Ascending aorta (tissue), 2 donors: ENCODE measurements around the gene ANKRD33B. TPM values are rescaled to one million over a fixed set of nuclear protein-coding genes. Genes with fewer than 3 reads are reported as not detected.

Source experiments
- DNase-seq, 2 donors: peaks; one replicate each; pipeline ENCODE4 v3.0.0-alpha.2; 2019; ENCODE audit warnings: low spot score in 2 of 2
- H3K27ac ChIP-seq, 2 donors: fragments of 200-600 bp; sonication (generic); one replicate each; pipeline ENCODE4 v1.5.1; 2016 to 2017; ENCODE audit warnings: mild to moderate bottlenecking in 1 of 2
- H3K27me3 ChIP-seq: fragments of 200-600 bp; sonication (generic); one replicate; pipeline ENCODE4 v1.5.1; 2017
- H3K36me3 ChIP-seq, 2 donors: fragments of 200-600 bp; sonication (generic); one replicate each; pipeline ENCODE4 v1.5.1; 2016
- H3K4me1 ChIP-seq, 2 donors: fragments of 200-600 bp; sonication (generic); one replicate each; pipeline ENCODE4 v1.5.1; 2016 to 2017; ENCODE audit warnings: mild to moderate bottlenecking in 1 of 2
- H3K4me3 ChIP-seq, 2 donors: fragments of 200-600 bp; sonication (generic); one replicate each; pipeline ENCODE4 v1.5.1; 2016 to 2017; ENCODE audit warnings: mild to moderate bottlenecking in 1 of 2
- H3K9me3 ChIP-seq, 2 donors: fragments of 200-600 bp; sonication (generic); one replicate each; pipeline ENCODE4 v1.5.1; 2016
- intact Hi-C: fragments of 100-400 bp; cut with DNase I; formaldehyde crosslinking; loops from one replicate; pipeline ENCODE4 v1.15.1; 2023
- total RNA-seq: library from RNA; depleted of rRNA; stranded (reverse); fragments of >200 nt; gene quantifications from one replicate; pipeline ENCODE4 v1.1.0, GENCODE V29; 2016
- TF ChIP-seq, protein P1 (sequence below), 3 experiments: fragments of 200-600 bp in 2 of 3; fragments of 450-650 bp in 1 of 3; sonication (generic) in 2 of 3; IDR thresholded peaks; one replicate each; pipeline ENCODE4 v1.5.1; 2016 to 2019; ENCODE audit warnings: antibody characterized with exemption in 3 of 3, mild to moderate bottlenecking in 1 of 3, moderate library complexity in 1 of 3

The ANKRD33B gene
- total RNA-seq, 1 donor from 2014 or later = 7.2 TPM

DNA sequence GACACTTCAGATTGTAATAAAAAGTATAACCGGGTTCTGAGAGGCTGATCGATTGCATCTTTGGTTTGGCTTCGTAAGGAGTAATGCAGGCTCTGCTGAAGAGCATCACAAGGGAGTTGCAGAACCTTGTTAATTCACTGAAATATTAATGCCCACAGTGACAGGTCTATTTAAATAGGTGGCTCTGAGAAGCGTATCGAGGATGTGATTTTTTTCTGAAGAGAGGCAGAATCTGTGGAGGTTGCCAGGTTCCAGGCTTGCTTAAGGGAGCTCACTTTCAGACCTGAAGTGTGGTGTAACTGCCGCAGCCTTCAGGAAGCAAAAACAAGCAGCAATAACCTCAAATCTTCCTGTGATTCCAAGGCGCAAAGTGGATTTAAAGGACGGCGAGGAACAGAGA is 80.3 kb downstream of the ANKRD33B start:
- Histone ChIP-seq H3K27ac (no peak overlapping the region), H3K9me3 (no peaks in the 10 kb centered on the region), H3K4me1 (no peaks in the 10 kb centered on the region), H3K4me3 (no peak overlapping the region), H3K36me3 (no peaks in the 10 kb centered on the region), H3K27me3 (no peaks in the 10 kb centered on the region)
- DNase-seq = no peak
- intact Hi-C loops = no loop called here
- TF ChIP-seq, protein P1, sequence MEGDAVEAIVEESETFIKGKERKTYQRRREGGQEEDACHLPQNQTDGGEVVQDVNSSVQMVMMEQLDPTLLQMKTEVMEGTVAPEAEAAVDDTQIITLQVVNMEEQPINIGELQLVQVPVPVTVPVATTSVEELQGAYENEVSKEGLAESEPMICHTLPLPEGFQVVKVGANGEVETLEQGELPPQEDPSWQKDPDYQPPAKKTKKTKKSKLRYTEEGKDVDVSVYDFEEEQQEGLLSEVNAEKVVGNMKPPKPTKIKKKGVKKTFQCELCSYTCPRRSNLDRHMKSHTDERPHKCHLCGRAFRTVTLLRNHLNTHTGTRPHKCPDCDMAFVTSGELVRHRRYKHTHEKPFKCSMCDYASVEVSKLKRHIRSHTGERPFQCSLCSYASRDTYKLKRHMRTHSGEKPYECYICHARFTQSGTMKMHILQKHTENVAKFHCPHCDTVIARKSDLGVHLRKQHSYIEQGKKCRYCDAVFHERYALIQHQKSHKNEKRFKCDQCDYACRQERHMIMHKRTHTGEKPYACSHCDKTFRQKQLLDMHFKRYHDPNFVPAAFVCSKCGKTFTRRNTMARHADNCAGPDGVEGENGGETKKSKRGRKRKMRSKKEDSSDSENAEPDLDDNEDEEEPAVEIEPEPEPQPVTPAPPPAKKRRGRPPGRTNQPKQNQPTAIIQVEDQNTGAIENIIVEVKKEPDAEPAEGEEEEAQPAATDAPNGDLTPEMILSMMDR (IDR thresholded peaks at IDR 0.05) = no peak

DNA sequence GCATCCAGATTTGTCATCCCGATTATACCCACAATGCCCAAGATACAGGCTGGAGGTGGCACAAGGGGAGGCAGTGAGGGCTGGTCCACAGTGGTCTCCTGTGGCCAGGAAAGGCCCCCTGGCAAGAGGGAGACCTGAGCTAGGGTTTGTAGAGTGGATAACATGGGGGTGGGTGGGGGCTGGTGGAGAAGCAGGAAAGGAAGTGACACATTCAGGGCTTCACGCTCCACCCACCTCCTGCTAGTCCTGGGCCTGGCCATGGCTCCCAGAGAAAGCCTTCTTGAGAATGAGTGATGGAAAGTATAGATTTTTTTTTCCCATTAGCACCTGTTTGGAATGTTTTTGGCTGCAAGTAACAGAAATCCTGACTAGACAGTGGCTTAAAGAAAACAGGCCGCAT is 81.3 kb downstream of the ANKRD33B start:
- Histone ChIP-seq H3K27me3 (no peaks in the 10 kb centered on the region), H3K4me1 (no peaks in the 10 kb centered on the region), H3K27ac (no peak overlapping the region), H3K4me3 (no peak overlapping the region), H3K36me3 (no peaks in the 10 kb centered on the region), H3K9me3 (no peaks in the 10 kb centered on the region)
- TF ChIP-seq, protein P1 (IDR thresholded peaks at IDR 0.05) = no peak
- no peak for DNase-seq
- intact Hi-C loops = no loop called here

DNA sequence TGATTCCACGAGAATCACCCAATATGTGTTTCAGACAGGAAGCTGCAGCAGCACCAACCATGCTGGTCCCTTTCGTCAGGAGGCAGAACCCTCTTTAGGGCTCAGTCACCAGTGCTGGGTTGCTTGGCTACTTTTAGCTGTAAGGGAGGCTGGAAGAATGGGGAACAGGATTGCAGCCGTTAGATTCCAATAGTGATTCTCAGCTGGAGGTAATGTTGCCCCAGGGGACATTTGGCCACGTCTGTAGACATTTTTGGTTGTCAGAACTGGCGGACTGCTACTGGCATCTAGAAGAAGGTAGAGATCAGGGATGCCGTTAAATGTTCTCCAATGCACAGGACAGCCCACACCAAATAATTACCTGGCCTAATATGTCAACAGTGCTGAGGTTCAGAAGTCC is 81.8 kb downstream of the ANKRD33B start:
- DNase-seq = no peak
- H3K27me3 ChIP-seq = no peaks in the 10 kb centered on the region
- H3K4me3 ChIP-seq = no peak overlapping the region
- TF ChIP-seq, protein P1 (IDR thresholded peaks at IDR 0.05) = no peak
- intact Hi-C loops = no loop called here
- H3K4me1 ChIP-seq = no peaks in the 10 kb centered on the region
- no peaks in the 10 kb centered on the region for H3K36me3 ChIP-seq
- H3K9me3 ChIP-seq = no peaks in the 10 kb centered on the region
- no peak overlapping the region for H3K27ac ChIP-seq

DNA sequence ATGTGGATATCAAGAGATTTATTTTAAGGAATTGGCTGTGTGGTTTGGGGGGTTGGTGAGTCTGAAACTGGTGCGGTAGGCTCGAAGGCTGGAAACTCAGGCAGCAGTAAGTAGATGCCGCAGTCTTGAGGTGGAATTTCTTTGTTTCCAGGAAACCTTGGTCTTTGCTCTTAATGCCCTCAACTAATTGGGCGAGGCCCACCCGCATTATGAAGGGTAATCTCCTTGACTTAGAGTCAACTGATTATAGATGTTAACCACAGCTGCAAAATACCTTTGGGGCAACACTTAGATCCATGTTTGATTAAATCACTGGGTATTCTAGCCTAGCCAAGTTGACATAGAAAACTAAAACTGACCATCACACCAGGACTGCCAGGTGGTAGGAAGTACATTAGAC is 83.8 kb downstream of the ANKRD33B start:
- no peaks in the 10 kb centered on the region for H3K4me1 ChIP-seq
- intact Hi-C loops = no loop called here

DNA sequence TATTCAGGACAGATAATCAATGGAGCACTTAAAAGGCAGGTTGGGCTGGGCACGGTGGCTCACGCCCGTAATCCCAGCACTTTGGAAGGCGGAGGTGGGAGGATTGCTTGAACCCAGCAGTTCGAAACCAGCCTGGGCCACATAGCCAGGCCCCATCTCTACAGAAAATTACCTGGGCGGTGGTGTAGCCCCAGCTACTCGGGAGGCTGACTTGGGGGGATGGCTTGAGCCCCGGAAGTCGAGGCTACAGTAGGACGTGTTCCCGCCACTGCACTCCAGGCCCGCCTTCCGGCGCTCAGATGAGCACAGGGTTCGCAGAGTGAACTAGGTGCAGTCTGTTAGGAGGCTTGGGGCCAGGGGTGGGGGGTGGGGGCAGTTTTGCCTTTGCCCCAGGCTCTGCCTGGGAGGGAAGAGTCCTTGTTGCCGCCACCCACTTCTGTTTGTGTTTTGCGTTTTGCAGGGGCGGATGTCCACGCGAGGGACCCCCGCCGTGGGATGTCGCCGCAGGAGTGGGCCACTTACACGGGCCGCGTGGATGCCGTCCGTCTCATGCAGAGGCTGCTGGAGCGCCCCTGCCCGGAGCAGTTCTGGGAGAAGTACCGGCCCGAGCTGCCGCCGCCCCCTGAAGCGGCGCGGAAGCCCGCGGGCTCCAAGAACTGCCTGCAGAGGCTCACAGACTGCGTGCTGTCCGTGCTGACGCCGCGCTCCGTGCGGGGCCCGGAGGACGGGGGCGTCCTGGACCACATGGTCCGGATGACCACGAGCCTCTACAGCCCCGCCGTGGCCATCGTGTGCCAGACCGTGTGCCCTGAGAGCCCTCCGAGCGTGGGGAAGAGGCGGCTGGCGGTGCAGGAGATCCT is 85.2 kb downstream of the ANKRD33B start:
- no peak for DNase-seq

More for the DNA sequence above, 83.8 kb downstream of the ANKRD33B start:
- Histone ChIP-seq H3K27me3 (no peaks in the 10 kb centered on the region), H3K27ac (no peak overlapping the region), H3K9me3 (no peaks in the 10 kb centered on the region), H3K4me3 (no peak overlapping the region), H3K36me3 (peaks cover 4 to 7% of the 10 kb centered on the region in 2 donors)
- TF ChIP-seq, protein P1 (IDR thresholded peaks at IDR 0.05) = no peak
- DNase-seq = no peak

More for the DNA sequence above, 85.2 kb downstream of the ANKRD33B start:
- H3K27ac ChIP-seq = no peak overlapping the region
- TF ChIP-seq, protein P1 (IDR thresholded peaks at IDR 0.05) = no peak
- intact Hi-C loops = no loop called here
- H3K36me3 ChIP-seq = peaks cover 4 to 7% of the 10 kb centered on the region in 2 donors
- no peaks in the 10 kb centered on the region for H3K4me1 ChIP-seq
- no peak overlapping the region for H3K4me3 ChIP-seq
- no peaks in the 10 kb centered on the region for H3K9me3 ChIP-seq
- H3K27me3 ChIP-seq = no peaks in the 10 kb centered on the region
